GM18520 (cell line): ENCODE results near the gene USP17L20.
"Not testable (repeated sequence)": the region's sequence is repeated elsewhere in the genome, so short reads cannot be mapped to it uniquely, and the experiment has no call there.

Source experiments
- ATAC-seq: cut with Tn5 transposase; IDR thresholded peaks from one replicate; pipeline ENCODE4 v1.9.1; 2021; ENCODE audit not compliant: unreplicated experiment

The USP17L20 gene, protein sequence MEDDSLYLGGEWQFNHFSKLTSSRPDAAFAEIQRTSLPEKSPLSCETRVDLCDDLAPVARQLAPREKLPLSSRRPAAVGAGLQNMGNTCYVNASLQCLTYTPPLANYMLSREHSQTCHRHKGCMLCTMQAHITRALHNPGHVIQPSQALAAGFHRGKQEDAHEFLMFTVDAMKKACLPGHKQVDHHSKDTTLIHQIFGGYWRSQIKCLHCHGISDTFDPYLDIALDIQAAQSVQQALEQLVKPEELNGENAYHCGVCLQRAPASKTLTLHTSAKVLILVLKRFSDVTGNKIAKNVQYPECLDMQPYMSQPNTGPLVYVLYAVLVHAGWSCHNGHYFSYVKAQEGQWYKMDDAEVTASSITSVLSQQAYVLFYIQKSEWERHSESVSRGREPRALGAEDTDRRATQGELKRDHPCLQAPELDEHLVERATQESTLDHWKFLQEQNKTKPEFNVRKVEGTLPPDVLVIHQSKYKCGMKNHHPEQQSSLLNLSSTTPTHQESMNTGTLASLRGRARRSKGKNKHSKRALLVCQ

DNA sequence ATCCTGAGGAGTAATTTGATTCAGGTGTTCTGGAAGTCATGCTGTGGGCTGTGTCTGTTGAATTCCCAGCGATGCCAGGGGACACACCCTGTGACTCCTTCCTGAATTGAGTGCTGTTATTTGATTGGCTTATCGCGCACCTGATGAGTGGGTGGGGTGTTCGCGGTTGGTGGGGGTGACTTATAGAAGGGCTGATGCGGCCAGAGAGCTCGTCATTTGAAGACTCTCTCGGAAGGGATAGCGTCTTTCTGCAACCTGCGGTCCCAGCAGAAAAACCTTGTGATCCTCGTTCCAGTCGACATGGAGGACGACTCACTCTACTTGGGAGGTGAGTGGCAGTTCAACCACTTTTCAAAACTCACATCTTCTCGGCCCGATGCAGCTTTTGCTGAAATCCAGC, at the start of gene USP17L20:
TSS of gene USP17L20 (plus strand) at position 301 of the 400 bp plus-strand sequence. CDS start at position 301, 0 bp downstream.
- not testable (repeated sequence) for ATAC-seq

DNA sequence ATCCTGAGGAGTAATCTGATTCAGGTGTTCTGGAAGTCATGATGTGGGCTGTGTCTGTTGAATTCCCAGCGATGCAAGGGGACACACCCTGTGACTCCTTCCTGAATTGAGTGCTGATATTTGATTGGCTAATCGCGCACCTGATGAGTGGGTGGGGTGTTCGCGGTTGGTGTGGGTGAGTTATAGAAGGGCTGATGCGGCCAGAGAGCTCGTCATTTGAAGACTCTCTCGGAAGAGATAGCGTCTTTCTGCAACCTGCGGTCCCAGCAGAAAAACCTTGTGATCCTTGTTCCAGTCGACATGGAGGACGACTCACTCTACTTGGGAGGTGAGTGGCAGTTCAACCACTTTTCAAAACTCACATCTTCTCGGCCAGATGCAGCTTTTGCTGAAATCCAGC, 47.6 kb upstream of the USP17L20 start, which contains the start of gene USP17L10:
TSS of gene USP17L10 (plus strand) at position 301 of the 400 bp plus-strand sequence. CDS start at position 301, 0 bp downstream.
- ATAC-seq = not testable (repeated sequence)

DNA sequence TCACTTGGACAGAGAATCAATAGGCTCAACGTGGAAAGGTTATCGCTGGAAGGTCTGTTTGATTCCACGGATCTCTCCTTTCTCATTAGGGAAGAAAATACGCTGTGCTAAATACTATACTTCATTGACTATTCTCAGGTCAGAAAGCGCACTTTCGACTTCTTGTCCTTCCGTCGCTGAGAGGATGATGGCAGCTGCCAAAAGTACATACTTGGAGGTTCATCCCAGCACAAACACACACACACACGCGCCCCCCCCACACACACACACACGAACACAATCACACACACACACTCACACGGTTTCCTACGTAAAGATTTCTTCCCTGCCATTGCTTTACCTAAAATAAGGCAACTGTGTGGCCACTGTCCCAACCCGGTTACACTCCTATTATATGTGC, 43.2 kb upstream of the USP17L20 start:
- ATAC-seq = not testable (repeated sequence)

DNA sequence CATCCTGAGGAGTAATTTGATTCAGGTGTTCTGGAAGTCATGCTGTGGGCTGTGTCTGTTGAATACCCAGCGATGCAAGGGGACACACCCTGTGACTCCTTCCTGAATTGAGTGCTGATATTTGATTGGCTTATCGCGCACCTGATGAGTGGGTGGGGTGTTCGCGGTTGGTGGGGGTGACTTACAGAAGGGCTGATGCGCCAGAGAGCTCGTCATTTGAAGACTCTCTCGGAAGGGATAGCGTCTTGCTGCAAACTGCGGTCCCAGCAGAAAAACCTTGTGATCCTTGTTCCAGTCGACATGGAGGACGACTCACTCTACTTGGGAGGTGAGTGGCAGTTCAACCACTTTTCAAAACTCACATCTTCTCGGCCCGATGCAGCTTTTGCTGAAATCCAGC, 42.8 kb upstream of the USP17L20 start, which contains the start of gene USP17L11:
TSS of gene USP17L11 (plus strand) at position 301 of the 400 bp plus-strand sequence. CDS start at position 301, 0 bp downstream.
- ATAC-seq = not testable (repeated sequence)

DNA sequence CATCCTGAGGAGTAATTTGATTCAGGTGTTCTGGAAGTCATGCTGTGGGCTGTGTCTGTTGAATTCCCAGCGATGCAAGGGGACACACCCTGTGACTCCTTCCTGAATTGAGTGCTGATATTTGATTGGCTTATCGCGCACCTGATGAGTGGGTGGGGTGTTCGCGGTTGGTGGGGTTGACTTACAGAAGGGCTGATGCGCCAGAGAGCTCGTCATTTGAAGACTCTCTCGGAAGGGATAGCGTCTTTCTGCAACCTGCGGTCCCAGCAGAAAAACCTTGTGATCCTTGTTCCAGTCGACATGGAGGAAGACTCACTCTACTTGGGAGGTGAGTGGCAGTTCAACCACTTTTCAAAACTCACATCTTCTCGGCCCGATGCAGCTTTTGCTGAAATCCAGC, 38.1 kb upstream of the USP17L20 start, which contains the start of gene USP17L12:
TSS of gene USP17L12 (plus strand) at position 301 of the 400 bp plus-strand sequence. CDS start at position 301, 0 bp downstream.
- ATAC-seq = not testable (repeated sequence)

DNA sequence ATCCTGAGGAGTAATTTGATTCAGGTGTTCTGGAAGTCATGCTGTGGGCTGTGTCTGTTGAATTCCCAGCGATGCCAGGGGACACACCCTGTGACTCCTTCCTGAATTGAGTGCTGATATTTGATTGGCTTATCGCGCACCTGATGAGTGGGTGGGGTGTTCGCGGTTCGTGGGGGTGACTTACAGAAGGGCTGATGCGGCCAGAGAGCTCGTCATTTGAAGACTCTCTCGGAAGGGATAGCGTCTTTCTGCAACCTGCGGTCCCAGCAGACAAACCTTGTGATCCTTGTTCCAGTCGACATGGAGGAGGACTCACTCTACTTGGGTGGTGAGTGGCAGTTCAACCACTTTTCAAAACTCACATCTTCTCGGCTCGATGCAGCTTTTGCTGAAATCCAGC, 33.3 kb upstream of the USP17L20 start, which contains the start of gene USP17L13:
TSS of gene USP17L13 (plus strand) at position 301 of the 400 bp plus-strand sequence. CDS start at position 301, 0 bp downstream.
- ATAC-seq = not testable (repeated sequence)

DNA sequence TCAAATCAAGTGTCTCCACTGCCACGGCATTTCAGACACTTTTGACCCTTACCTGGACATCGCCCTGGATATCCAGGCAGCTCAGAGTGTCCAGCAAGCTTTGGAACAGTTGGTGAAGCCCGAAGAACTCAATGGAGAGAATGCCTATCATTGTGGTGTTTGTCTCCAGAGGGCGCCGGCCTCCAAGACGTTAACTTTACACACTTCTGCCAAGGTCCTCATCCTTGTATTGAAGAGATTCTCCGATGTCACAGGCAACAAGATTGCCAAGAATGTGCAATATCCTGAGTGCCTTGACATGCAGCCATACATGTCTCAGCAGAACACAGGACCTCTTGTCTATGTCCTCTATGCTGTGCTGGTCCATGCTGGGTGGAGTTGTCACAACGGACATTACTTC, 27.7 kb upstream of the USP17L20 start:
- ATAC-seq = not testable (repeated sequence)

DNA sequence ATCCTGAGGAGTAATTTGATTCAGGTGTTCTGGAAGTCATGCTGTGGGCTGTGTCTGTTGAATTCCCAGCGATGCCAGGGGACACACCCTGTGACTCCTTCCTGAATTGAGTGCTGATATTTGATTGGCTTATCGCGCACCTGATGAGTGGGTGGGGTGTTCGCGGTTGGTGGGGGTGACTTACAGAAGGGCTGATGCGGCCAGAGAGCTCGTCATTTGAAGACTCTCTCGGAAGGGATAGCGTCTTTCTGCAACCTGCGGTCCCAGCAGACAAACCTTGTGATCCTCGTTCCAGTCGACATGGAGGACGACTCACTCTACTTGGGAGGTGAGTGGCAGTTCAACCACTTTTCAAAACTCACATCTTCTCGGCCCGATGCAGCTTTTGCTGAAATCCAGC, 23.8 kb upstream of the USP17L20 start, which contains the start of gene USP17L15:
TSS of gene USP17L15 (plus strand) at position 301 of the 400 bp plus-strand sequence. CDS start at position 301, 0 bp downstream.
- ATAC-seq = not testable (repeated sequence)

DNA sequence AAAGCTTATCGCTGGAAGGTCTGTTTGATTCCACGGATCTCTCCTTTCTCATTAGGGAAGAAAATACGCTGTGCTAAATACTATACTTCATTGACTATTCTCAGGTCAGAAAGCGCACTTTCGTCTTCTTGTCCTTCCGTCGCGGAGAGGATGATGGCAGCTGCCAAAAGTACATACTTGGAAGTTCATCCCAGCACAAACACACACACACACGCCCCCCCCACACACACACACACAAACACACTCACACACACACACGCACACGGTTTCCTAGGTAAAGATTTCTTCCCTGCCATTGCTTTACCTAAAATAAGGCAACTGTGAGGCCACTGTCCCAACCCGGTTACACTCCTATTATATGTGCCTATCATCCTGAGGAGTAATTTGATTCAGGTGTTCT, 19.5 kb upstream of the USP17L20 start:
- ATAC-seq = not testable (repeated sequence)

DNA sequence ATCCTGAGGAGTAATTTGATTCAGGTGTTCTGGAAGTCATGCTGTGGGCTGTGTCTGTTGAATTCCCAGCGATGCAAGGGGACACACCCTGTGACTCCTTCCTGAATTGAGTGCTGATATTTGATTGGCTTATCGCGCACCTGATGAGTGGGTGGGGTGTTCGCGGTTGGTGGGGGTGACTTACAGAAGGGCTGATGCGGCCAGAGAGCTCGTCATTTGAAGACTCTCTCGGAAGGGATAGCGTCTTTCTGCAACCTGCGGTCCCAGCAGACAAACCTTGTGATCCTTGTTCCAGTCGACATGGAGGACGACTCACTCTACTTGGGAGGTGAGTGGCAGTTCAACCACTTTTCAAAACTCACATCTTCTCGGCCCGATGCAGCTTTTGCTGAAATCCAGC, 14.3 kb upstream of the USP17L20 start, which contains the start of gene USP17L17:
TSS of gene USP17L17 (plus strand) at position 301 of the 400 bp plus-strand sequence. CDS start at position 301, 0 bp downstream.
- not testable (repeated sequence) for ATAC-seq

DNA sequence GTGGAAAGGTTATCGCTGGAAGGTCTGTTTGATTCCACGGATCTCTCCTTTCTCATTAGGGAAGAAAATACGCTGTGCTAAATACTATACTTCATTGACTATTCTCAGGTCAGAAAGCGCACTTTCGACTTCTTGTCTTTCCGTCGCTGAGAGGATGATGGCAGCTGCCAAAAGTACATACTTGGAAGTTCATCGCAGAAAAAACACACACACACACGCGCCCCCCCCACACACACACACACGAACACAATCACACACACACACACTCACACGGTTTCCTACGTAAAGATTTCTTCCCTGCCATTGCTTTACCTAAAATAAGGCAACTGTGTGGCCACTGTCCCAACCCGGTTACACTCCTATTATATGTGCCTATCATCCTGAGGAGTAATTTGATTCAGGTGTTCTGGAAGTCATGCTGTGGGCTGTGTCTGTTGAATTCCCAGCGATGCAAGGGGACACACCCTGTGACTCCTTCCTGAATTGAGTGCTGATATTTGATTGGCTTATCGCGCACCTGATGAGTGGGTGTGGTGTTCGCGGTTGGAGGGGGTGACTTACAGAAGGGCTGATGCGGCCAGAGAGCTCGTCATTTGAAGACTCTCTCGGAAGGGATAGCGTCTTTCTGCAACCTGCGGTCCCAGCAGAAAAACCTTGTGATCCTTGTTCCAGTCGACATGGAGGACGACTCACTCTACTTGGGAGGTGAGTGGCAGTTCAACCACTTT, 9.8 kb upstream of the USP17L20 start, which contains the start of gene USP17L18:
TSS of gene USP17L18 (plus strand) at position 678 of the 728 bp plus-strand sequence. CDS start at position 678, 0 bp downstream.
- not testable (repeated sequence) for ATAC-seq

DNA sequence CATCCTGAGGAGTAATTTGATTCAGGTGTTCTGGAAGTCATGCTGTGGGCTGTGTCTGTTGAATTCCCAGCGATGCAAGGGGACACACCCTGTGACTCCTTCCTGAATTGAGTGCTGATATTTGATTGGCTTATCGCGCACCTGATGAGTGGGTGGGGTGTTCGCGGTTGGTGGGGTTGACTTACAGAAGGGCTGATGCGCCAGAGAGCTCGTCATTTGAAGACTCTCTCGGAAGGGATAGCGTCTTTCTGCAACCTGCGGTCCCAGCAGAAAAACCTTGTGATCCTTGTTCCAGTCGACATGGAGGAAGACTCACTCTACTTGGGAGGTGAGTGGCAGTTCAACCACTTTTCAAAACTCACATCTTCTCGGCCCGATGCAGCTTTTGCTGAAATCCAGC, 4.8 kb upstream of the USP17L20 start, which contains the start of gene USP17L19:
TSS of gene USP17L19 (plus strand) at position 301 of the 400 bp plus-strand sequence. CDS start at position 301, 0 bp downstream.
- not testable (repeated sequence) for ATAC-seq

DNA sequence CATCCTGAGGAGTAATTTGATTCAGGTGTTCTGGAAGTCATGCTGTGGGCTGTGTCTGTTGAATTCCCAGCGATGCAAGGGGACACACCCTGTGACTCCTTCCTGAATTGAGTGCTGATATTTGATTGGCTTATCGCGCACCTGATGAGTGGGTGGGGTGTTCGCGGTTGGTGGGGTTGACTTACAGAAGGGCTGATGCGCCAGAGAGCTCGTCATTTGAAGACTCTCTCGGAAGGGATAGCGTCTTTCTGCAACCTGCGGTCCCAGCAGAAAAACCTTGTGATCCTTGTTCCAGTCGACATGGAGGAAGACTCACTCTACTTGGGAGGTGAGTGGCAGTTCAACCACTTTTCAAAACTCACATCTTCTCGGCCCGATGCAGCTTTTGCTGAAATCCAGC, 4.6 kb downstream of the USP17L20 start, which contains the start of gene USP17L21:
TSS of gene USP17L21 (plus strand) at position 301 of the 400 bp plus-strand sequence. CDS start at position 301, 0 bp downstream.
- not testable (repeated sequence) for ATAC-seq

DNA sequence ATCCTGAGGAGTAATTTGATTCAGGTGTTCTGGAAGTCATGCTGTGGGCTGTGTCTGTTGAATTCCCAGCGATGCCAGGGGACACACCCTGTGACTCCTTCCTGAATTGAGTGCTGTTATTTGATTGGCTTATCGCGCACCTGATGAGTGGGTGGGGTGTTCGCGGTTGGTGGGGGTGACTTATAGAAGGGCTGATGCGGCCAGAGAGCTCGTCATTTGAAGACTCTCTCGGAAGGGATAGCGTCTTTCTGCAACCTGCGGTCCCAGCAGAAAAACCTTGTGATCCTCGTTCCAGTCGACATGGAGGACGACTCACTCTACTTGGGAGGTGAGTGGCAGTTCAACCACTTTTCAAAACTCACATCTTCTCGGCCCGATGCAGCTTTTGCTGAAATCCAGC, 9.4 kb downstream of the USP17L20 start, which contains the start of gene USP17L22:
TSS of gene USP17L22 (plus strand) at position 301 of the 400 bp plus-strand sequence. CDS start at position 301, 0 bp downstream.
- ATAC-seq = not testable (repeated sequence)

DNA sequence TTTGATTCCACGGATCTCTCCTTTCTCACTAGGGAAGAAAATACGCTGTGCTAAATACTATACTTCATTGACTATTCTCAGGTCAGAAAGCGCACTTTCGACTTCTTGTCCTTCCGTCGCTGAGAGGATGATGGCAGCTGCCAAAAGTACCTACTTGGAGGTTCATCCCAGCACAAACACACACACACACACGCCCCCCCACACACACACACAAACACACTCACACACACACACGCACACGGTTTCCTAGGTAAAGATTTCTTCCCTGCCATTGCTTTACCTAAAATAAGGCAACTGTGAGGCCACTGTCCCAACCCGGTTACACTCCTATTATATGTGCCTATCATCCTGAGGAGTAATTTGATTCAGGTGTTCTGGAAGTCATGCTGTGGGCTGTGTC, 13.8 kb downstream of the USP17L20 start:
- not testable (repeated sequence) for ATAC-seq
